ENCODE results near the gene HAPLN3.

The HAPLN3 gene

GRCh38 chr15:88909956-88910831 lies 14.8 kb upstream of the HAPLN3 start:
- no peak for DNase-seq

GRCh38 chr15:88908697-88909621 lies 13.6 kb upstream of the HAPLN3 start:
- no peak for DNase-seq

- no peak for DNase-seq
Measured at GRCh38 chr15:88908123-88908522, 12.8 kb upstream of the HAPLN3 start.

- DNase-seq = no peak
Measured at GRCh38 chr15:88907111-88907510, 11.8 kb upstream of the HAPLN3 start.

GRCh38 chr15:88906551-88906950 lies 11.2 kb upstream of the HAPLN3 start:
- no peak for DNase-seq

- DNase-seq = no peak
Measured at GRCh38 chr15:88906130-88906529, 10.8 kb upstream of the HAPLN3 start.

GRCh38 chr15:88905576-88905975 lies 10.2 kb upstream of the HAPLN3 start:
- DNase-seq = no peak

- peak; percentile 72 for DNase-seq
Measured at GRCh38 chr15:88904624-88905327, 9.4 kb upstream of the HAPLN3 start.

- DNase-seq = no peak
Measured at GRCh38 chr15:88904257-88904623, 8.9 kb upstream of the HAPLN3 start.

GRCh38 chr15:88902846-88903245 lies 7.5 kb upstream of the HAPLN3 start:
- DNase-seq = no peak

GRCh38 chr15:88902221-88902835 lies 7.0 kb upstream of the HAPLN3 start:
- DNase-seq = no peak

GRCh38 chr15:88901508-88902220 lies 6.3 kb upstream of the HAPLN3 start:
- no peak for DNase-seq

GRCh38 chr15:88900982-88901418 lies 5.7 kb upstream of the HAPLN3 start:
- DNase-seq = no peak

- peak; percentile 27 for DNase-seq
Measured at GRCh38 chr15:88900309-88900981, 5.1 kb upstream of the HAPLN3 start.

GRCh38 chr15:88899251-88899650 lies 3.9 kb upstream of the HAPLN3 start:
- DNase-seq = no peak

- DNase-seq = no peak
Measured at GRCh38 chr15:88898736-88899135, 3.4 kb upstream of the HAPLN3 start.

GRCh38 chr15:88897456-88898194 lies 2.3 kb upstream of the HAPLN3 start:
- DNase-seq = peak; percentile 29

- DNase-seq = no peak
Measured at GRCh38 chr15:88897142-88897455, 1.8 kb upstream of the HAPLN3 start.

- no peak for DNase-seq
Measured at GRCh38 chr15:88896333-88897033, 1.1 kb upstream of the HAPLN3 start.

- peak; percentile 46 for DNase-seq
Measured at GRCh38 chr15:88894348-88894818, 961 bp downstream of the HAPLN3 start.

Data from DMS53 (cell line).